GM23248 (cell line): ENCODE data around the gene WWC1.

Source experiments
- EZH2 ChIP-seq: fragments of 200-600 bp; sonication (generic); IDR thresholded peaks from 2 replicates; pipeline ENCODE4 v1.6.1; 2018; ENCODE audit warnings: antibody characterized with exemption, mild to moderate bottlenecking; ENCODE audit not compliant: insufficient read depth, poor library complexity, severe bottlenecking
- EZH2phosphoT487 ChIP-seq: fragments of 200-600 bp; sonication (generic); IDR thresholded peaks from 2 replicates; pipeline ENCODE4 v1.6.1; 2018; ENCODE audit warnings: antibody characterized with exemption, moderate library complexity, mild to moderate bottlenecking, low read depth; ENCODE audit not compliant: insufficient read depth

DNA sequence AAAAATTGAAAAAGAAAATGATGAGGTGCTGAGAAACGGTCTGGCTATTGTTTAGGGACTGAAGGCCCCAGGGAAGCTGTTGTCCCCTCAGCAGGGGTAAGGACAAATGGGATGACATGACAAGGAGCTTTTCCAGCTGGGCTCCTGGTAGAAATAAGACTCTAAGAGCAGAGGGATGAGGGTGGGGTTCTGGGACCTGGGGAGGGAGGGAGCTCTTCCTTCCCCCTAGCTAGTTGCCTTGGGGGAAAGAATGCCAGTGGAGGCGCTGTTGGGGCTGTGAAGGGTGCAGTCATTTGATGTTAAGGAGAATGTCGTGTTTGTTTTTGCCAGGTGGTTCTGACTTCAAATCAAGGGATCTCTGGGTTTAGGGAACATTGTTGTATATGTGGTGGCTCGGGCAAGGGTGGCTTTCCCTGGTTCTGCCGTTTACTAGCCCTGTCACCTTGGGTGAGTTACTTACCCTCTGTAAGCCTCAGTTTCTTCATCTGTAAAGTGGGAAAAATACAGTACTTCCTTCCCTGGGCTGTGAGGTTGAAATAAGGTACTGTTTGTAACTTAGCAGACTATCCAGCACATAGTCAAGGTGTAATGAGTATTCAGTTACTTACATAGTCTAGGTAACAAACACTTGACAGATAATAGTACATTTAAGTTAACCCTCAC lies 47.8 kb downstream of the WWC1 start:
- no peak for TF ChIP-seq EZH2phosphoT487
- no peak for TF ChIP-seq EZH2
